GM21723 (cell line): ENCODE results near the gene TIAM1.

Experiments
- ATAC-seq: cut with Tn5 transposase; IDR thresholded peaks from one replicate; pipeline ENCODE4 v1.9.1; 2021; ENCODE audit warnings: mild to moderate bottlenecking, moderate library complexity; ENCODE audit not compliant: unreplicated experiment

The TIAM1 gene

GRCh38 chr21:31354122-31354521 is 10.1 kb upstream of the TIAM1 start:
- no peak for ATAC-seq

GRCh38 chr21:31352836-31353235 is 8.8 kb upstream of the TIAM1 start:
- no peak for ATAC-seq

- ATAC-seq, result no peak
Observed at GRCh38 chr21:31351960-31352359, 7.9 kb upstream of the TIAM1 start.

- ATAC-seq, result no peak
Observed at GRCh38 chr21:31351438-31351837, 7.4 kb upstream of the TIAM1 start.

GRCh38 chr21:31349208-31349607 is 5.1 kb upstream of the TIAM1 start:
- no peak for ATAC-seq

GRCh38 chr21:31348188-31348587 is 4.1 kb upstream of the TIAM1 start:
- no peak for ATAC-seq

- ATAC-seq, result no peak
Observed at GRCh38 chr21:31347435-31348032, 3.5 kb upstream of the TIAM1 start.

GRCh38 chr21:31346256-31346821 is 2.3 kb upstream of the TIAM1 start:
- no peak for ATAC-seq

GRCh38 chr21:31345136-31345535 is 1.1 kb upstream of the TIAM1 start:
- no peak for ATAC-seq

GRCh38 chr21:31343030-31343510 is 991 bp downstream of the TIAM1 start:
- ATAC-seq, result no peak

- ATAC-seq, result no peak
Observed at GRCh38 chr21:31342348-31342747, 1.7 kb downstream of the TIAM1 start.

- no peak for ATAC-seq
Observed at GRCh38 chr21:31340942-31341487, 3.0 kb downstream of the TIAM1 start.

GRCh38 chr21:31340514-31340913 is 3.5 kb downstream of the TIAM1 start:
- ATAC-seq, result no peak

- ATAC-seq, result no peak
Observed at GRCh38 chr21:31339721-31340120, 4.3 kb downstream of the TIAM1 start.

- no peak for ATAC-seq
Observed at GRCh38 chr21:31338908-31339368, 5.1 kb downstream of the TIAM1 start.

- ATAC-seq, result no peak
Observed at GRCh38 chr21:31337996-31338907, 5.8 kb downstream of the TIAM1 start.

GRCh38 chr21:31337086-31337485 is 7.0 kb downstream of the TIAM1 start:
- no peak for ATAC-seq

- no peak for ATAC-seq
Observed at GRCh38 chr21:31336739-31337040, 7.4 kb downstream of the TIAM1 start.

GRCh38 chr21:31335957-31336738 is 7.9 kb downstream of the TIAM1 start:
- no peak for ATAC-seq

- no peak for ATAC-seq
Observed at GRCh38 chr21:31334648-31335121, 9.4 kb downstream of the TIAM1 start.

- no peak for ATAC-seq
Observed at GRCh38 chr21:31332525-31332924, 11.5 kb downstream of the TIAM1 start.
